ENCODE measurements around the gene PDAP1.
"Not testable (repeated sequence)": the region's sequence is repeated elsewhere in the genome, so short reads cannot be mapped to it uniquely, and the experiment has no call there.

The PDAP1 gene

GRCh38 chr7:99374111-99375064 lies 34.0 kb downstream of the PDAP1 start, which contains the start of gene ARPC1B:
TSS of gene ARPC1B (plus strand) at chr7:99374730. CDS start at chr7:99385715, 10,985 bp downstream.
- peak; percentile 89 for DNase-seq

GRCh38 chr7:99373091-99374066 lies 35.0 kb downstream of the PDAP1 start:
- no peak for DNase-seq

- no peak for DNase-seq
Measured at GRCh38 chr7:99372275-99373090, 35.9 kb downstream of the PDAP1 start.

- DNase-seq: no peak
Measured at GRCh38 chr7:99371376-99371920, 36.9 kb downstream of the PDAP1 start.

- no peak for DNase-seq
Measured at GRCh38 chr7:99369767-99370391, 38.5 kb downstream of the PDAP1 start.

DNA sequence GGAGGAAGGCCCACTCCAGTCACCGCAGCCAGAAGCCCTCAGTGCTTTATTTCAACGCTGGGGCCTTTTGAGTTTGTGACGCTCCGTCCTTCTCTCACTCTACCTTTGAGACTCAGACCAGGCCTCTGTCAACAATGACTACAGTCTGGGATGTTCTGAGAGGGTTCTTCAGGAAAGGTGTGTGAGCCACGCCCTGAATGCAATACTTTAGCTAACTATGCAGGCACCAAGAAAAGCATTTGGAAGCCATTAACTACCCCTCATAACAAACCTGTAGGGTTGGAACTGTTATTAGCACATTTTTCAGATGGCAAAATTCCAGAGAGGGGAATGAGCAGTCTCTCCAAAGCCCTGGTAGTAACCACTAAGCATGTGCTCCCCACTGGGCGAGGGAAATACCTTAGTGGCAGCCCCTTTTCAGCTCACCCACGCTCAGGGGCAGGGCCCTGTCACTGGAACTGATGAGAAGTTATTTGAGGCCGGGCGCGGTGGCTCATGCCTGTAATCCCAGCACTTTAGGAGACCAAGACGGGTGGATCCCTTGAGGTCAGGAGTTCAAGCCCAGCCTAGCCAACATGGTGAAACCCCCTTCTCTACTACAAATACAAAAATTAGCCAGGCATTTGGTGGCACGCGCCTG lies 39.5 kb downstream of the PDAP1 start:
- no peak for DNase-seq

- DNase-seq: no peak
Measured at GRCh38 chr7:99366646-99367045, 41.8 kb downstream of the PDAP1 start.

DNA sequence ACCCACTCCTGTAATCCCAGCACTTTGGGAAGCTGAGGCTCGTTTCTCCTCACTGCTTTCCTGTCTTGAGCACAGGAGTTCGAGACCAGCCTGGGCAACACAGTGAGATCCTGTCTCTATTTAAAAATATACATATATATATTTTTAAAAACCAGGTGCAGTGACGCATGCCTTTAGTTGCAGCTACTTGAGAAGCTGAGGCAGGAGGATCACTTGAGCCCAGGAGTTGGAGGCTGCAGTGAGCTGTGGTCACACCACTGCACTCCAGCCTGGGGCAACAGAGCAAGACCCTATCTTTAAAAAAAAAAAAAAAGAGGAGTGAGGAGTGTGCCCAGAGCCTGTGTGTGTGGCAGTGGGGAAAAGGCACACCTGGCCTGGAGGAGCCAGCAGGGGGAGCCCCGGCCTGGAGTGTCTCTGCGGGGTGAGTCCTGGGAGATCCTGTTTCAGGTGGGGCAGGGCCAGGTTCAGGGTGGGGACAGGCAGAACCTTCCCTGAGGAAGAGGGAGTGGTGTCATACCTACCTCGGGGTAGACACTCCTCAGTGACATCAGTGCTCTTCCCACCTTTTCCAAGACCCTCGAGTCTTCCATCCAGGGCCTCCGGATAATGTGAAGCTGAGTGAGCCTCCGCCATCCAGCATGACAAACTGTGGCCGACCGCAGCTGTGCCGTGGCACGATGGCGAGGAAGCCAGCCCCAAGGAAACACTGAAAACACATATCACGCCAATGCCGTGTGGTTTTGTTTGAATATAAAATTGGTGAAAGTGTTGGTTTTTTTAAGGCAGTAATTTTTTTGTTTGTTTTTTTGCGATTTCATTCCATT lies 42.9 kb downstream of the PDAP1 start:
- DNase-seq: peak; percentile 51

DNA sequence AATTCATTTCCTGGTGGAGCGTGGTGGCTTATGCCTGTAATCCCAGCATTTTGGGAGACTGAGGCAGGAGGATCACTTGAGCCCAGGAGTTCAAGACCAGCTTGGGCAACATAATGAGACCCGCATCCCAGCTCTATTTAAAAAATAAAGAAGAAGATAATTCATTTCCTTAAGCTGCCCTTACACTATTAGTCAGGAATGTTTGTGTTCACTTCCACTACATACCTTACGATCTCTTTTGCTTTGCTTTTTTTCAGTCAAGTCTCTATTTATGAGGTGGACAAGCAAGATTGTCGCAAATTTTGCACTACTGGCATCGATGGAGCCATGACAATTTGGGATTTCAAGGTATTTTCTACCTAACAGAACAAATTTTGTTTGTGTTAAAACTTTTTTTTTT lies 45.1 kb downstream of the PDAP1 start:
- no peak for DNase-seq

GRCh38 chr7:99362801-99363200 lies 45.6 kb downstream of the PDAP1 start:
- DNase-seq: no peak

DNA sequence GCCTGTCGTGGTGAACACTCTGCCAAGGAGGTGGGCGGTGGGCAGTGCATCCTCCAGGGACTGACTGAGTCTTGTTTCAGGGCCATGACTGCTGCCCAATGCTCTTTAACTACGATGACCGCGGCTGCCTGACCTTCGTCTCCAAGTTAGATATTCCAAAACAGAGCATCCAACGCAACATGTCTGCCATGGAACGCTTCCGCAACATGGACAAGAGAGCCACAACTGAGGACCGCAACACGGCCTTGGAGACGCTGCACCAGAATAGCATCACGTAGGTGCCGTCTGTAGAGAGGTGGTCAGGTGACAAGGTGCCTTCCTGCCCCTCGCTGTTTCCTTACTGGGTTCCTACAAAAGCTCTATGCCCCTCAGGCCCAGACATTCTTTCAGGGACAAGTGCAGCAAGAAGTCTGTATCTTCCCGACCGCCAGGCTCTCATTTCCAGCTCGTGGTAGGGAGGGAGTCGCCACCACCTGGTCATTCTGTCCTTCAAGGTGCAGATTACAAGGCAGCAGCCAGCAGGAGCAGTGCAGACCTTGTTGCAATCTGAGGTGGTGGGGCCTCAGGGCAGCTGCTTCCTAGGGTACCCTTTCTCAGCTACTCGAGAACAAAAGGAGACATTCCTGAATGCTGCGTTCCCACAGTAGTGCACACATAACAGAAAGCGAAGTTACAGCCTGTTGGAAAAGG lies 48.8 kb downstream of the PDAP1 start:
- no peak for DNase-seq

GRCh38 chr7:99358521-99358920 lies 49.9 kb downstream of the PDAP1 start:
- not testable (repeated sequence) for DNase-seq

DNA sequence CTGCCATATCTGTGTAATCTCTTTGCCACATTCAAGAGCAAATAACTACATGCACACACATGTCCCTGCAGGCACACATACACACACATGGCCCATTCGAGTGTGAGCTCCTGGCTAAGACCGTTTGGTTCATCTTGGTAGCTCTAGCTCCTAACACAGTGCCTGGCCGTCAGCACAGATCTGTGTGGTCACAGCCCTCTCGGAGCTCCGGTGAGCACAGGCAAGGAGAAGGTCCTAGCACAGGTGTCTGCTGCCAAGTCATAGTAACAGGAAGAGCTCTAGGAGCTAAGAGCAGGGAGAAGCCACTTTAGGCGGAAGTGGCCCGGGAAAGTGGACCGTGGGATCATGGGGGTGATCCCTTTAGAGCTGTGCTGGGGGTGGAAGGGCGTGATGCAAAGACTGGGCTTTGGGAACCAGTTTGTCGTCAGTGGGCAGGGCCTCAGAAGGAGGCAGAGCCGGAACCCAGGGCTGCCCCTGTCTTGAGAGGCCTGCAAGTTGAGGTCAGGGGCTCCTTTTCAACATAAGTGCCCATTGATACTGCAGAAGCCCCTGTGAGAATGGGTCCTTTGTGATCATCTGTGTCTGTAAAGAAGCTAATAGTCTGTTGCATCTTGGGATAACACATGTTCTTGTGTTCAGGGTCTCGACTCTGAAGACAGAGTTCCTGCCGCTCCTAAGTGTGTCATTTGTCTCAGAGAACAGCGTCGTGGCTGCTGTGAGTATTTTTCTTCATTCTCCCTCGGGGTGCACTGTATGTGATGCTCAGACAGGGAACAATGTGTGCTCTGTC lies 50.5 kb downstream of the PDAP1 start:
- no peak for DNase-seq

- DNase-seq: no peak
Measured at GRCh38 chr7:99355098-99355497, 53.3 kb downstream of the PDAP1 start.

- no peak for DNase-seq
Measured at GRCh38 chr7:99352247-99352646, 56.1 kb downstream of the PDAP1 start.

- DNase-seq: not testable (repeated sequence)
Measured at GRCh38 chr7:99350641-99351040, 57.8 kb downstream of the PDAP1 start.

All from activated CD4-positive, alpha-beta T cell treated with anti-CD3 and anti-CD28 coated beads, Interleukin-2, Interleukin-6, amounts not matched to agents 100 ng/mL and 50 ng/mL, durations not matched to agents 16 hours and 8 hours (primary cell).